ENCODE data around the gene ITPRIP. TPM values are rescaled to one million over a fixed set of nuclear protein-coding genes. Genes with fewer than 3 reads are reported as not detected.
A peak's percentile ranks its signal among the peaks of the same experiment; 100 is the strongest.

Gene ITPRIP
- total RNA-seq, 1 donor from 2014 or later: 37.0 TPM

DNA sequence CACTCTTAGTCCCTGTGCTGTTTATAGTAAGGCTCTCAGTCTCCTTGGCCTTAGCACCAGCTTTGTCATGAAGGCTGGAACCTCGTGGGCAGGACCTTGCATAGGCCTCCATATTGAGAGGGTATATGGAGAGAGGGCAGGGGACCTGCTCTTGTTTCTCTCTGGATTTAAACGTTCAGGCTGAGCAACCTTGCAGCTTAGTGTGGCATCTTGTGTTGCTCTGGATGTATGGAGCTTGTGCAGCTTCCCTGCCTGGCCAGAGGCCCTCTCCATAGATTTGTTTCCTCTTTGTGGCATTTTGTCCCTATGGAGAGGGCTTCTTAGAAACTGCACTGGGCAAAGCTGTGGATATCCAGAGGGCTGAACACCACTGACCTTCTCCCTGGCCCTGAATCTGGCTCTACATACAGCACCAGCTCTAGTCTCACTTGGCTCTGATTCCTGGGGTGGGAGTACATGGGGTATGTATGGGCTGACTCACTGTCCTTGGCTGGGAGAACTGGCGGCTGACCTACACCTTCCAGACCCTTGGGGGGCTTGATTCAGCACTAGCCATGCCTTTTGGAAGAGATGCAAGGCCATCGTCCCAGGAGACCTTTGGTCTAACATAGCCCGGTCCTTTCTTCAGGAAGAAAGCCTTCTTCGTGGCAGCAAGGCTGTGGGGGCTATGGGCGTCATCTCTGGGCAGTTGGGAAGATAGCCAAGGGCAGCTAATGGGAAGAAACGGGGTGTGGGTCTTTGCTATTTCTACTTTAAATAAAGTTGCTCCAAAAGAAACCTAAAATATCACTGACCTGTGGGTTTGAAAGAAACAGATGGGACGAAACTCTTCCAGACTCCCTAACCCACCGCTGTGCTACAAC lies 30.5 kb downstream of the ITPRIP start:
- no peak for DNase-seq
- Histone ChIP-seq H3K36me3 (peaks cover 39% of the 10 kb centered on the region), H3K4me3 (no peak overlapping the region), H3K27ac (no peak overlapping the region), H3K4me1 (peaks cover 50% of the 10 kb centered on the region), H3K27me3 (ENCODE audit: low read depth) (no peaks in the 10 kb centered on the region), H3K9me3 (no peaks in the 10 kb centered on the region)
- no peak for TF ChIP-seq CTCF (IDR thresholded peaks at IDR 0.05)
- intact Hi-C loops (cut with DNase I): no loop called here
- no peak for ATAC-seq

DNA sequence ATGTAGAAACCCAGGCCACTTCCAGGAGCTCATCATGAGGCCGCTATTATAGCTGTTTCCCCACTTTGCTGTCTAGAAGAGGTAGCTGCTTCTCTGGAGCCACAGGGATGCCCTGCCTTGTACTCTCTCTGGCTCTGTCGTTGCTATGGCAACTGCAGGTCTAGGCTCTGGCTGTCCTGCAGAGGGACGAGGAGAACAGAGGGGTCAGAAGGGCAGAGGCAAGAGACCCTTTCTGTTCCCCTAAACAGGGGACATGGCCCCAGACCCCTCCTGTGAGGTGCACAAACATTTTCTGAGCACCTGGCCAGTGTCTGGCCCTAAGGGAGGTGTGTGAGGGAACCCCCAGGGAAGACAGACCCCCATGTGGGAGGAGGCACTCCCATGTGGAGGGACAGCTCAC lies 31.4 kb downstream of the ITPRIP start:
- DNase-seq: no peak
- Histone ChIP-seq H3K4me1 (peaks cover 41% of the 10 kb centered on the region), H3K36me3 (peaks cover 33% of the 10 kb centered on the region), H3K9me3 (no peaks in the 10 kb centered on the region), H3K27ac (no peak overlapping the region), H3K4me3 (no peak overlapping the region), H3K27me3 (ENCODE audit: low read depth) (no peaks in the 10 kb centered on the region)
- TF ChIP-seq CTCF (IDR thresholded peaks at IDR 0.05): no peak
- intact Hi-C loops (cut with DNase I): no loop called here
- no peak for ATAC-seq

DNA sequence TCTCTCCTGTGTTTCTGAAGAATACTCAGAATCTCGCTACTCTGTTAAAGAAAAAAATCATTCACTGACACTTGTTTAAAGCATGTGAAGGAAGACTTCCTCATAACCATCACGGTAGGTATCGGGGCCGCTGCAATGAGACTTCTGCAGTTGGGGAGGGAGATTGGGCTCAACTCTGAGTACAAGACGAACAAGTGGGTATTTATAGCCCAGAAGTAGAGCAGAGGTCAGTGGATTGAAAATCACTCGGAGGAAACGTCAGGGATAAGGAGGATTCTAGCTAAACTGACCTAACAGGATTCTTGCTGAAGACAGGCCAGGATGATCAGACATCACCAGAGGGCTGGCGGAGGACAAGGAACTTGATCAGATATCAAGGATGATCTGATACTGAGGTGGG lies 33.3 kb downstream of the ITPRIP start:
- H3K4me1 ChIP-seq: peaks cover 44% of the 10 kb centered on the region
- no peak for TF ChIP-seq CTCF (IDR thresholded peaks at IDR 0.05)
- no peaks in the 10 kb centered on the region for H3K9me3 ChIP-seq
- H3K4me3 ChIP-seq: no peak overlapping the region
- no peaks in the 10 kb centered on the region for H3K27me3 ChIP-seq (ENCODE audit: low read depth)
- intact Hi-C loops (cut with DNase I): no loop called here
- H3K27ac ChIP-seq: peak overlapping the region; percentile 3
- peaks cover 15% of the 10 kb centered on the region for H3K36me3 ChIP-seq
- DNase-seq (no peak), ATAC-seq (no peak)

DNA sequence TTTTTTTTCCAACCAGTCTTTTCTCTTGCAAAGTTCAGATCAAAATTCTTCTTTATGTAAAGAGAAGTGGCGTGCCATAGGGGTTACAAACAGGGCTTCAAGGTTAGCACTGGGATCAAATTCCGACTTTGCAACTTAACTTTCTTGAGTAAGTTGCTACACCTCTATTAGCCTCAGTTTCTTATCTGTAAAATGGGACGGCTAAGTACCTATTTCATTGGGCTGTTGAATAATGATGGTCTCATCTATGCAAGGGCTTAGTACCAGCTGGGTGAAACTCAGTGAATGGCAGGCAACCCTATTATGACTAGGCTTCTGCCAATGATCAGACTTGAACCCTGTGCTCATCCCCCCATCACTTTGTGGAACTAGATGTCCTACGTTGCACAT lies 33.9 kb downstream of the ITPRIP start:
- Histone ChIP-seq H3K9me3 (no peaks in the 10 kb centered on the region), H3K27ac (no peak overlapping the region)
- intact Hi-C loops (cut with DNase I): no loop called here

DNA sequence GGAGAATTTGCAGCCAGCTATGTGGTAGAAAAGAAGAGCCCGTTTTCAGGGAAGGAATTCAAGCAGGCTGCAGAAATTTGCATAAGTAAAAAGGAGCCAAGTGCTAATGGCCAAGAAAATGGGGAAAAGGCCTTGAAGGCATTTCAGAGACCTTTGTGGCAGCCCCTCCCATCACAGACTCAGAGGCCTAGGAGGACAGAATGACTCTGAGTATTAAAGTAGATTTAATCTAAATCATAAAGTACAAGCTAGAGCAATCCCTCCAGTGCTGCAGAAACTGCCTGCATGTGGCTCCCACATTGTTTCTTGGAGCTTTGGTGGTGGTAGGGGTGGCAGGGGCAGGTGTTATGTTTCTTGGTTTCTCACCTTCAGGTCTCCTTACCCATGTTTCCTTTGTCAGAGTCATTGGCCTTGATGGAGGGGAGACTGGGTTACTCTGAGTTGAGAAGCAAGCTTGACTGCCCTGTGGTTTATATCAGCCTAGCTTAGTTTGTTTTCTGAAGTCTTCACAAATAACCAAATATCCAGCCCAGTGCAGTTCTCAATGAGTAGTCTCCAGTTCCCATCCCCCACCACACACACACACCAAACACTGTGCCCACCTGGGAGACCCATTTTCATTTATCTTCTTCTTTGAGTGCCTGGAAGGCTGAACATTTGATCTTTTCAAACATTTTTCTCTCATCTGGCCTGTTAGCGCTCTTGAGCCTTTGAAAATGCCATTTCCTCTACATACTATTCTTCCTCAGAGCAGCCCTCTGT lies 34.5 kb downstream of the ITPRIP start:
- H3K36me3 ChIP-seq: peaks cover 8% of the 10 kb centered on the region
- intact Hi-C loops (cut with DNase I): no loop called here

More for the DNA sequence above, 33.9 kb downstream of the ITPRIP start:
- Histone ChIP-seq H3K27me3 (ENCODE audit: low read depth) (no peaks in the 10 kb centered on the region), H3K4me3 (no peak overlapping the region), H3K4me1 (peaks cover 44% of the 10 kb centered on the region), H3K36me3 (peaks cover 12% of the 10 kb centered on the region)
- no peak for ATAC-seq
- no peak for DNase-seq
- TF ChIP-seq CTCF (IDR thresholded peaks at IDR 0.05): no peak

More for the DNA sequence above, 34.5 kb downstream of the ITPRIP start:
- Histone ChIP-seq H3K4me3 (no peak overlapping the region), H3K4me1 (peaks cover 49% of the 10 kb centered on the region), H3K27me3 (ENCODE audit: low read depth) (no peaks in the 10 kb centered on the region), H3K9me3 (no peaks in the 10 kb centered on the region), H3K27ac (no peak overlapping the region)
- no peak for TF ChIP-seq CTCF (IDR thresholded peaks at IDR 0.05)
- DNase-seq (no peak), ATAC-seq (no peak)
